PC-3 (cell line): ENCODE results near the gene ELOVL3. TPM values are rescaled to one million over a fixed set of nuclear protein-coding genes. Genes with fewer than 3 reads are reported as not detected.

Experiments used
- ATAC-seq: fragments of 200-7000 bp; cut with Tn5 transposase; 2 replicates; pipeline ENCODE4 v1.9.1; 2020; ENCODE audit warnings: mild to moderate bottlenecking, moderate library complexity
- BruUV-seq: library from RNA; stranded (reverse); fragments of 400-500 nt; replicated peaks from 2 replicates; lab custom pipeline; 2021; lab: Mats Ljungman, UMichigan
- CTCF ChIA-PET: fragments of 300-600 bp; sonication (Branson Sonifier 250); formaldehyde crosslinking; loops from one replicate; lab custom pipeline; 2022; ENCODE audit warnings: antibody characterized with exemption; lab: Charles Lee
- POLR2A ChIA-PET: fragments of 300-600 bp; sonication (Branson Sonifier 250); formaldehyde crosslinking; loops from one replicate; lab custom pipeline; 2022; ENCODE audit warnings: antibody characterized with exemption; ENCODE audit not compliant: unreplicated experiment; lab: Charles Lee
- DNase-seq: peaks from one replicate; pipeline ENCODE4 v3.0.0-alpha.2; 2015
- H2AFZ ChIP-seq: fragments of 300-600 bp; sonication (generic); 2 replicates; pipeline ENCODE4 v1.6.0; 2016; ENCODE audit warnings: antibody characterized with exemption, low read length
- H3F3A ChIP-seq: fragments of 300-600 bp; sonication (generic); one replicate; pipeline ENCODE4 v1.6.0; 2017; ENCODE audit warnings: antibody characterized with exemption, low read length, control low read depth, mild to moderate bottlenecking; ENCODE audit not compliant: unreplicated experiment
- H3K27ac ChIP-seq: fragments of 300-600 bp; sonication (generic); 2 replicates; pipeline ENCODE4 v1.5.1; 2016; ENCODE audit warnings: mild to moderate bottlenecking, low read length
- H3K27me3 ChIP-seq: fragments of 300-600 bp; sonication (generic); 2 replicates; pipeline ENCODE4 v1.6.1; 2016; ENCODE audit warnings: low read length, mixed read lengths
- H3K36me3 ChIP-seq: fragments of 300-600 bp; sonication (generic); 2 replicates; pipeline ENCODE4 v1.6.1; 2016; ENCODE audit warnings: low read depth, mixed run types, low read length, mixed read lengths
- H3K4me1 ChIP-seq: fragments of 300-600 bp; sonication (generic); 2 replicates; pipeline ENCODE4 v1.5.1; 2016; ENCODE audit warnings: low read length; ENCODE audit not compliant: insufficient read depth
- H3K4me2 ChIP-seq: fragments of 300-600 bp; sonication (generic); 2 replicates; pipeline ENCODE4 v1.6.0; 2016; ENCODE audit warnings: low read length
- H3K4me3 ChIP-seq: fragments of 300-600 bp; sonication (generic); 2 replicates; pipeline ENCODE4 v1.5.1; 2016; ENCODE audit warnings: mild to moderate bottlenecking, low read length, mixed read lengths
- H3K79me2 ChIP-seq: fragments of 300-600 bp; sonication (generic); 2 replicates; pipeline ENCODE4 v1.6.1; 2017; ENCODE audit warnings: low read length, mixed read lengths
- H3K9ac ChIP-seq: fragments of 300-600 bp; sonication (generic); 2 replicates; pipeline ENCODE4 v1.6.0; 2016; ENCODE audit warnings: mild to moderate bottlenecking, low read length
- H3K9me2 ChIP-seq: fragments of 300-600 bp; sonication (generic); replicated peaks from 2 replicates; pipeline ENCODE4 v1.6.1; 2016; ENCODE audit warnings: mixed run types, low read length, mixed read lengths
- H3K9me3 ChIP-seq: fragments of 300-600 bp; sonication (generic); 2 replicates; pipeline ENCODE4 v1.6.1; 2016; ENCODE audit warnings: low read length, mixed read lengths
- H4K20me1 ChIP-seq: fragments of 300-600 bp; sonication (generic); 2 replicates; pipeline ENCODE4 v1.6.1; 2016; ENCODE audit warnings: low read length, mixed read lengths
- EZH2 ChIP-seq: fragments of 300-600 bp; sonication (generic); IDR thresholded peaks from one replicate; pipeline ENCODE4 v1.6.1; 2017; ENCODE audit warnings: antibody characterized with exemption, mild to moderate bottlenecking, low read length; ENCODE audit not compliant: unreplicated experiment
- EZH2phosphoT487 ChIP-seq: fragments of 300-600 bp; sonication (generic); IDR thresholded peaks from 2 replicates; pipeline ENCODE4 v1.6.1; 2018; ENCODE audit warnings: mild to moderate bottlenecking, antibody characterized with exemption, low read length, borderline replicate concordance
- intact Hi-C: fragments of 100-400 bp; cut with micrococcal nuclease; formaldehyde crosslinking; loops from 2 replicates; pipeline ENCODE4 v1.9.0; 2023
- total RNA-seq: library from RNA; depleted of rRNA; stranded (reverse); fragments of >200 nt; gene quantifications from 2 replicates; pipeline ENCODE4 v1.2.3, GENCODE V29; 2014; rRNA removed
- TF ChIP-seq, protein P1 (sequence below): fragments of 300-600 bp; sonication (generic); conservative IDR thresholded peaks from 2 replicates; pipeline ENCODE4 v1.5.1; 2017; ENCODE audit warnings: antibody characterized with exemption, low read depth, mild to moderate bottlenecking, low read length

Gene ELOVL3
- total RNA-seq, 1 experiment from 2014 or later = 0.40 TPM

DNA sequence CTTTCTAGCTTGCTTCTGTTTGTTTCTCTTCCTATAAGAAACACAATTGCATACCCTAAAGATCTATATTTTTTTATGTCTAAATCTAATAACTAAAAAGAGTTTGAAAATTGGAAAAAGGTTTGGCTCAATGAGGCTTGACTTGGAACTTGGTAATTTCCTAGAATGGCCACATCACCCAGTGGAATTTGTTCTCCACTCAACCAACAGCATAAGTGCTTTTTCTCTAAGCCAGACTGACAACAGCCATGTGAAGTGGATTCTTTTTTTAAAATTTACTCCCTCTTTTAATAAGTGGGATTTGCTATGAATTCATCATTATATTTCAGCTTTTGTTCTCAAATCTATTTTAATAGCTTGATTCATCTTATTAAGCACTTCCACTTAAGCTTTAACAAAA is 53.0 kb downstream of the ELOVL3 start:
- Histone ChIP-seq H3K9me2 (no peaks in the 10 kb centered on the region), H3K9me3 (no peaks in the 10 kb centered on the region), H3K4me3 (no peak overlapping the region), H3K36me3 (no peaks in the 10 kb centered on the region; the same call in 1 of the 2 replicates), H3K4me2 (no peak overlapping the region), H3F3A (no peaks in the 10 kb centered on the region), H3K4me1 (no peaks in the 10 kb centered on the region), H3K9ac (no peak overlapping the region), H2AFZ (no peak overlapping the region), H3K27ac (no peak overlapping the region), H3K27me3 (no peaks in the 10 kb centered on the region), H4K20me1 (no peaks in the 10 kb centered on the region), H3K79me2 (peaks cover 24% of the 10 kb centered on the region)
- TF ChIP-seq, protein P1, sequence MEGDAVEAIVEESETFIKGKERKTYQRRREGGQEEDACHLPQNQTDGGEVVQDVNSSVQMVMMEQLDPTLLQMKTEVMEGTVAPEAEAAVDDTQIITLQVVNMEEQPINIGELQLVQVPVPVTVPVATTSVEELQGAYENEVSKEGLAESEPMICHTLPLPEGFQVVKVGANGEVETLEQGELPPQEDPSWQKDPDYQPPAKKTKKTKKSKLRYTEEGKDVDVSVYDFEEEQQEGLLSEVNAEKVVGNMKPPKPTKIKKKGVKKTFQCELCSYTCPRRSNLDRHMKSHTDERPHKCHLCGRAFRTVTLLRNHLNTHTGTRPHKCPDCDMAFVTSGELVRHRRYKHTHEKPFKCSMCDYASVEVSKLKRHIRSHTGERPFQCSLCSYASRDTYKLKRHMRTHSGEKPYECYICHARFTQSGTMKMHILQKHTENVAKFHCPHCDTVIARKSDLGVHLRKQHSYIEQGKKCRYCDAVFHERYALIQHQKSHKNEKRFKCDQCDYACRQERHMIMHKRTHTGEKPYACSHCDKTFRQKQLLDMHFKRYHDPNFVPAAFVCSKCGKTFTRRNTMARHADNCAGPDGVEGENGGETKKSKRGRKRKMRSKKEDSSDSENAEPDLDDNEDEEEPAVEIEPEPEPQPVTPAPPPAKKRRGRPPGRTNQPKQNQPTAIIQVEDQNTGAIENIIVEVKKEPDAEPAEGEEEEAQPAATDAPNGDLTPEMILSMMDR = no peak
- TF ChIP-seq EZH2phosphoT487 (no peak), EZH2 (no peak)
- intact Hi-C loops = no loop called here
- BruUV-seq = no TSS peak
- CTCF ChIA-PET = no interaction called here
- ATAC-seq = no peak
- DNase-seq = no peak
- POLR2A ChIA-PET = no interaction called here

Other genes starting within 250 kb of the ELOVL3 start
- 7.8 and 9.7 TPM in 2 replicates for gene ARMH3, start 170.1 kb upstream of the ELOVL3 start, total RNA-seq
- gene HPS6, start 160.9 kb upstream of the ELOVL3 start, total RNA-seq = 24.0 and 26.8 TPM in 2 replicates
- gene LDB1, start 105.9 kb upstream of the ELOVL3 start, total RNA-seq = 28.3 and 34.2 TPM in 2 replicates
- gene PPRC1, start 93.3 kb upstream of the ELOVL3 start, total RNA-seq = 27.6 and 31.3 TPM in 2 replicates
- 69.9 TPM in 2 replicates for gene NOLC1, start 73.9 kb upstream of the ELOVL3 start, total RNA-seq
- not detected in 2 replicates for gene PITX3, start 15.2 kb downstream of the ELOVL3 start, total RNA-seq
- 25.2 and 31.3 TPM in 2 replicates for gene GBF1, start 19.2 kb downstream of the ELOVL3 start, total RNA-seq
- 45.0 and 71.1 TPM in 2 replicates for gene NFKB2, start 169.4 kb downstream of the ELOVL3 start, total RNA-seq
- gene PSD, start 192.5 kb downstream of the ELOVL3 start, total RNA-seq = 0.22 and 0.23 TPM in 2 replicates
- 10.1 and 12.7 TPM in 2 replicates for gene FBXL15, start 194.5 kb downstream of the ELOVL3 start, total RNA-seq
- gene CUEDC2, start 206.3 kb downstream of the ELOVL3 start, total RNA-seq = 50.6 and 51.4 TPM in 2 replicates
- gene C10orf95, start 225.2 kb downstream of the ELOVL3 start, total RNA-seq = 1.6 and 1.9 TPM in 2 replicates